ENCODE data around the gene PATL1.
A peak's percentile ranks its signal among the peaks of the same experiment; 100 is the strongest.

Gene PATL1, protein sequence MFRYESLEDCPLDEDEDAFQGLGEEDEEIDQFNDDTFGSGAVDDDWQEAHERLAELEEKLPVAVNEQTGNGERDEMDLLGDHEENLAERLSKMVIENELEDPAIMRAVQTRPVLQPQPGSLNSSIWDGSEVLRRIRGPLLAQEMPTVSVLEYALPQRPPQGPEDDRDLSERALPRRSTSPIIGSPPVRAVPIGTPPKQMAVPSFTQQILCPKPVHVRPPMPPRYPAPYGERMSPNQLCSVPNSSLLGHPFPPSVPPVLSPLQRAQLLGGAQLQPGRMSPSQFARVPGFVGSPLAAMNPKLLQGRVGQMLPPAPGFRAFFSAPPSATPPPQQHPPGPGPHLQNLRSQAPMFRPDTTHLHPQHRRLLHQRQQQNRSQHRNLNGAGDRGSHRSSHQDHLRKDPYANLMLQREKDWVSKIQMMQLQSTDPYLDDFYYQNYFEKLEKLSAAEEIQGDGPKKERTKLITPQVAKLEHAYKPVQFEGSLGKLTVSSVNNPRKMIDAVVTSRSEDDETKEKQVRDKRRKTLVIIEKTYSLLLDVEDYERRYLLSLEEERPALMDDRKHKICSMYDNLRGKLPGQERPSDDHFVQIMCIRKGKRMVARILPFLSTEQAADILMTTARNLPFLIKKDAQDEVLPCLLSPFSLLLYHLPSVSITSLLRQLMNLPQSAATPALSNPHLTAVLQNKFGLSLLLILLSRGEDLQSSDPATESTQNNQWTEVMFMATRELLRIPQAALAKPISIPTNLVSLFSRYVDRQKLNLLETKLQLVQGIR

DNA sequence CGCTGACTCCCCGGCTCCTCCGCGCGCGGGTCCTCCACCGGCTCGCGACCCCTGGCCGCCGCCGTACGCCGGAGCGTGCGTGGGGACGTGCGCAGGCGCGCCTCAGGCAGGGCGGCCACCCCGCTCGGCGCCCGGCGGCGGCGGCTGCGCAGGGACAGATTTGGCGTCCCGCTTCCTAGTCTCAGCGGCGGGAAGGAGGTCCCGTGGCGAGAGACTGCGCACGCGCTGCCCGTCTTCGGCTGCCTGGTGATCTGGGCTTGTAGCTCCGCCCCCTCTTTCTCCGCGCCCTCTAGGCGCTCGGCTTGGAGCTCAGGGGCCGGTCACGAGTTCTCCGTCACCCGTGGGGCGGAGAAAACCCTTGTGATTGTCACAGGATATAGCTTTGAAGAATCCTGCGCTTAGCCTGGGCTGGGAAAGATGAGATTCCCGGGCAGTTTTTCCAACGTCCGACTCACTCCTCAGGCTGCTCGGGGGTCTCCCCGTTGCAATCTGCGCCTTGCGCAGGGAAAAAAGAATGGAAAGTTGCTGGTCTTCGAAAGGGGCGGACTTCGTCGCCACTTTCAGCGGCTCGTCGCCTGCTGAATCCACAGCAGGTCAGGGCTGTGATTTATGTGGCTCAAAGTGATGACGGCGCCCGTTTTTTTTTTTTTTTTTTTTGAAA, at the start of gene PATL1:
Gene PATL1, minus strand, starts transcription at position 88 of the 661 bp plus-strand sequence. CDS start 142 bp downstream, outside the sequence.
- peak within 1 kb of the TSS; percentile 91 for H3K27ac ChIP-seq
- TF ChIP-seq CTCF (conservative IDR thresholded peaks at IDR 0.05) = no peak

DNA sequence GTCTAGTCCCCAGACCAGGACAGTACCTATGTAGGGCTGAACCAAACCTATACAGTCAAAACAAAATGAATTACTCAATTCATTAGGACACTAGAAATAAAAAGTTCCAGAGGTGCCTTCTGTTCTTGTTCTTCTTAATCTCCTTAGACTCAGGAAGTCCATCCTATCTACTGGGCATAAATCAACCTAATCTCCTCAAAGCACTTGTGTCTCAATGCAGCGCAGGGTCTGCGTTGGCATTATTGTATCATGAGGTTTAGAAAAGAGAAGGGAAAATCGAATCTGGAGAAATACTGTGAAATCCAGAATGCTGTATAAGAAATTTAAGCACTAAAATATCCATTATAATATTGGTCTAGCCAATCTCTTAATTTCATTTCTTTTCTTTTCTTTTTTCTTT, 47.2 kb upstream of the PATL1 start:
- no peak for TF ChIP-seq CTCF (conservative IDR thresholded peaks at IDR 0.05)
- H3K27ac ChIP-seq = no peak overlapping the region

DNA sequence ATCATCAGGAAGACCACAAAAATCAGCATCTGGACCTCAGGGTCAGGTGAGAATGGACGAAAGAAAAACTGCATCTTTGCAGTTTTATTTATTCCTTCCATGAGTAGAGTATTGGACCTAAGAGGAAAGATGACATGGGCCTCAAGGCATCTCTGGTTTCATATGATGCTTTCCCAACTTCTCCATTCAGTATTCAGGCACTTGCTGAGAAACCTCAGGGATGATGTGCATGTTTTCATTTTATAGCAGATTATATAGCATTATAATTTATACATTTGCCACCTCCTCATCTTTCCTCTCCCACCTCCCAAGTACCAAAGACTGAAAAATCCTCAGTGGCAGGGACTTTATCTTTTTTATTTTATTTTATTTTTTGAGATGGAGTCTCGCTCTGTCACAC, 44.9 kb upstream of the PATL1 start, which contains the start of gene OR10V1:
Gene OR10V1, minus strand, starts transcription at position 101 of the 400 bp plus-strand sequence. Its CDS starts 0 bp downstream, at position 101.
- H3K27ac ChIP-seq = no peak within 1 kb of the TSS
- no peak for TF ChIP-seq CTCF (conservative IDR thresholded peaks at IDR 0.05)

DNA sequence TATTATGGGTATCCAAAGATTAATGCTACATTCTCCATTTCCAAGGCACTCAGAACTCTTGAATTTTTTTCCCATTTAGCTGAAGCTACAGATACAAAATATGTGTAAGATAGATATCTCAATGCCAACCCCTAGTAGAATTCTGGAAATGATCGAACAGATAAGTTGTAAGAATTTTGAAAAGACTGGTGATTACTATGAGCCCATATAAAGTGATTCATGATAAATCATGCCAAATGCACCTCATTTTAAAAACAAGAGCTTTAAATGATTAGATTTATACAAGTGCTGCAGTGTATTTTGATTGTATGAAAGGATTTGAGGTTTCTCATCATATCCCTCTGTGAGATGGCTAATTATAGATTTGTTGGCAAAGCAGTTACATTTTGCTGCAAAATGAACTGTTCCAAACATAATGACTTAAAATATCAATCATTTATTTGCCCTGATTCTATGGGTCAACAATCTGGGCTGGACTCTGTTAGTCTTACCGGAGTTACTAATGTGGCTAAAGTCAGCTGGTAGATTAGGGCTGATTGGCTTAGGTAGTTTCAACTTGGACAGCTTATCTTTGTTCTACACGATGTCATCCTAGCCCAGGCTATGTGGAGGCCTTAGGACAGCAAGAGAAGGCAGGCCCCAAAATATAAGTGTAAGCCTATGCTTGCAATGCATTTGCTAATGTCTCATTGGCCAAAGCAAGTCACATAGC, 41.5 kb upstream of the PATL1 start:
- TF ChIP-seq CTCF (conservative IDR thresholded peaks at IDR 0.05) = no peak
- H3K27ac ChIP-seq = no peak overlapping the region

DNA sequence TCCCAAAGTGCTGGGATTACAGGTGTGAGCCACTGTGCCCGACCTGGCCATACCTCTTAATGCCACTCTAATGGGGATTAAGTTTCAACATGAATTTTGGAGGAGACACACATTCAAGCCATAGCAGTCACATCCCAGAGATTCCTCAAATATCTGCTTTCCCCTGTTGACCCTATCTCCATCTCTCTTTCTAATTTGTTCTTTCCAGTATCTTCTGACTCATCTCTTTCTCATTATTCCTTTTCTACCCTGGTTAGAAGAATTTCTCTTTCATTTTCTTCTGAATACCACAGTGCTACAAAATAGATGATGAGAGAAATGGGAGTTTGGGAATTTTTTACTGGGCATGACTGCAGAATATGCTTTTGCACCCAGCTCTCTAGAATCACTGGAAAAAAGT, 39.7 kb upstream of the PATL1 start:
- no peak overlapping the region for H3K27ac ChIP-seq

DNA sequence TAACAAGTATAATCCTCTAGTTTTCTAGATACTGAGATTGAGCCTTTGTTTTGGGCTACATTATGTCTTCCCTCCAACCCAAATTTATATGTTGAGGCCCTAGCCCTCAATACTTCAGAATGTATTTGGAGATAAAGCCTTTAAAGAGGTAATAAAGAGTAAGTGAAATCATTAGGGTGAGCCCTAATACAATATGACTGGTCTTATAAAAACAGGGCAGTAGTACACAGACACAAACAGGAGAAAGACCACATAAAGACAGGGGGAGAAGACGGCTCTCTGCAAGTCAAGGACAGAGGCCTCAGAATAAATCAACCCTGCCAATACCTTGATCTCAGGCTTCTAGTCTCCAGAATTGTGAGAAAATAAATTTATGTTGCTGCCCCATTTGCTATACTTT, 38.5 kb upstream of the PATL1 start:
- TF ChIP-seq CTCF (conservative IDR thresholded peaks at IDR 0.05) = no peak
- H3K27ac ChIP-seq = no peak overlapping the region

More for the DNA sequence above, 39.7 kb upstream of the PATL1 start:
- TF ChIP-seq CTCF (conservative IDR thresholded peaks at IDR 0.05) = no peak

All from VCaP (cell line).